Esophagus squamous epithelium (tissue), 4 donors: Measurements from ENCODE around the gene ZIC4.

Experiments
- CTCF ChIP-seq, 6 experiments: fragments of 450-650 bp in 4 of 6; fragments of 200-600 bp in 2 of 6; sonication (generic) in 2 of 6; IDR thresholded peaks; one replicate each; pipeline ENCODE4 v1.5.1; 2016 to 2019; ENCODE audit warnings: antibody characterized with exemption in 6 of 6, mild to moderate bottlenecking in 4 of 6, moderate library complexity in 4 of 6
- POLR2A ChIP-seq, 4 donors: fragments of 450-650 bp; IDR thresholded peaks; one replicate each; pipeline ENCODE4 v1.6.1; 2017; ENCODE audit warnings: antibody characterized with exemption in 4 of 4, mild to moderate bottlenecking in 4 of 4, moderate library complexity in 3 of 4

- TF ChIP-seq CTCF (IDR thresholded peaks at IDR 0.05) (no peak), POLR2A (IDR thresholded peaks at IDR 0.05) (no peak)
Observed at GRCh38 chr3:147400999-147401398, 5.3 kb downstream of the ZIC4 start.
